ENCODE results near the gene VANGL1. TPM values are rescaled to one million over a fixed set of nuclear protein-coding genes. Genes with fewer than 3 reads are reported as not detected.

Gene VANGL1
- polyA plus RNA-seq, 1 experiment, result 7.8 TPM

DNA sequence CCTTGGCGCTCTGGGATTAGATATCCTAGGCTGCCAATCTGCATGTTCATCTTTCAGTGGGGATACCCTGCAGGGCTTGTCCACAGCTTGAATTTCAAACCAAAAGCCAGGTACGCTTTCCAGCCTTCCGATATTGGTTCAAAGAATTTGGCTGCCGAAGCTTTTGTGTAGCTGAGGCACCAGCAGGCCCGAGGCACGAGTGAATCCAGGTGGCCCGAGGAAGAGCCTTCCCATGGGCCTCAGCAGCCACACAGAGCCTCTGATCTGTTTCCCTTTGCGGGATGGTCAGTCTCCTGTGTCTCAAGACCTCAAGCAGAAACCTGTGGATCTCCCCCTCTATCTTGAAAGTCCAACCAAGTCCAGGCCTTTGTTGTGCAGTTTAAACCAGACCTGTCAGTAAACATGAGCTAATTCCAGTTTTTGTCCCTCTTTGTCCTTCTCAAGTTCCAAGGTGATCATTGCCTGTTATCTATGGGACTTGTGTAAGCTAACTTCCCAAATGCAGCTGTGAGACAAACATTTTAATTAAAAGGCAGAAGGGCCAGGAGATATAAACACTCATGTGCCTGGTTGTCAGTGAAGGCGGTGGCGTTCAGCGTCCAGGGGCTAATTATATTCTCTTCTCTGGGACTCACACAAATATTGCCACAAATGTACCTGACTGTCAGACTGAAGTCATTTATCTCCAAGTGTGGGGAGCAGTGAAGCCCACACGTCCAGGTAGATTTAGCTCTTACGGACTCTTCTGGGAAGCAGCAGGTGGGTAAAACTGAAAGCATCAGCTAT, 30.6 kb downstream of the VANGL1 start:
- TF ChIP-seq, protein P1, sequence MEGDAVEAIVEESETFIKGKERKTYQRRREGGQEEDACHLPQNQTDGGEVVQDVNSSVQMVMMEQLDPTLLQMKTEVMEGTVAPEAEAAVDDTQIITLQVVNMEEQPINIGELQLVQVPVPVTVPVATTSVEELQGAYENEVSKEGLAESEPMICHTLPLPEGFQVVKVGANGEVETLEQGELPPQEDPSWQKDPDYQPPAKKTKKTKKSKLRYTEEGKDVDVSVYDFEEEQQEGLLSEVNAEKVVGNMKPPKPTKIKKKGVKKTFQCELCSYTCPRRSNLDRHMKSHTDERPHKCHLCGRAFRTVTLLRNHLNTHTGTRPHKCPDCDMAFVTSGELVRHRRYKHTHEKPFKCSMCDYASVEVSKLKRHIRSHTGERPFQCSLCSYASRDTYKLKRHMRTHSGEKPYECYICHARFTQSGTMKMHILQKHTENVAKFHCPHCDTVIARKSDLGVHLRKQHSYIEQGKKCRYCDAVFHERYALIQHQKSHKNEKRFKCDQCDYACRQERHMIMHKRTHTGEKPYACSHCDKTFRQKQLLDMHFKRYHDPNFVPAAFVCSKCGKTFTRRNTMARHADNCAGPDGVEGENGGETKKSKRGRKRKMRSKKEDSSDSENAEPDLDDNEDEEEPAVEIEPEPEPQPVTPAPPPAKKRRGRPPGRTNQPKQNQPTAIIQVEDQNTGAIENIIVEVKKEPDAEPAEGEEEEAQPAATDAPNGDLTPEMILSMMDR (IDR thresholded peaks at IDR 0.05; ENCODE audit: low read depth, low read length), result no peak
- no peak overlapping the region for H3K27ac ChIP-seq (ENCODE audit: low read depth, low read length)
- peaks cover 7% of the 10 kb centered on the region; the same call in 1 of the 2 replicates for H3K9me3 ChIP-seq (ENCODE audit: control insufficient read depth, insufficient read depth, low read length)
- DNase-seq (ENCODE audit: low read depth, low spot score), result no peak
- H3K27me3 ChIP-seq (ENCODE audit: control insufficient read depth, insufficient read depth, low read length), result no peaks in the 10 kb centered on the region
- ChIA-PET CTCF (interaction anchor here (1.6 to 5.9 kb wide), 2 partner anchors 34 to 693 kb away, joined by 3 to 48 read pairs; no protein-coding TSS in a partner anchor), POLR2A (no interaction called here)
- no peak overlapping the region for H3K4me3 ChIP-seq (ENCODE audit: low read depth, low read length)

DNA sequence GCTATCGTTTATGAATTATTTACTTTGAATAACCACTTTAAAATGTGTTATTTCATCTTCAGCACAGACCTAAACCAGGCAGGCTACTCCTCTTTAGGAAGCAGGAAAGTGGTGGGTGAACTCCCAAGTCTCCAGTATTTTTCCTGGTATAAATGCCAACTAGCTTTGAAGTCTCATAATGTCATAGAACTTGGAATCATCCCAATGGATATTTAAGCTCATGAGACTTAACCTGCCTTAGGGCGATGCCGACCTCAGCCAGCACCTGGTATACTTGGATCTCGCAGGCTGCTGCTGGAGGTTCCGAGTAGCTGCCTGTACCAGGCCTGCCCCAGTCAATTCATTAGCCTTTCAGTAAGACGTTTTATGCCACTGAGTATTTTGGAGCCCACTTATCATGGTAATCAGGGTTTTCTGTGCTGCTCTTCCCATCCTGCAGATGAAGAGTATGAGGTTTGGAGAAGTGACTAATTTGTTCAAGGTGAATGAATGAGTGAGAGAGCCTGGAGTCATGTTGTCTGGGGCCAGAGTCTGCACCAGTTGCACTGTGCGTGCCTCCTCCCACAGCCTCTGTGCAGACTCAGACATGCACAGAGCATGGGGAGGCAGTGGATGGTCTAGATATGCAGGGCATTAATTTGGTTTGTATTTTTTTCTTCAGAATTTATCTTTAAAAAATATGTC, 34.9 kb downstream of the VANGL1 start:
- no peak for DNase-seq (ENCODE audit: low read depth, low spot score)
- POLR2A ChIA-PET, result no interaction called here
- no peaks in the 10 kb centered on the region for H3K9me3 ChIP-seq (ENCODE audit: control insufficient read depth, insufficient read depth, low read length)
- TF ChIP-seq, protein P1 (IDR thresholded peaks at IDR 0.05; ENCODE audit: low read depth, low read length), result no peak
- no peak overlapping the region for H3K27ac ChIP-seq (ENCODE audit: low read depth, low read length)
- CTCF ChIA-PET, result interaction anchor here (1.0 to 2.7 kb wide), 2 partner anchors 29 to 30 kb away, joined by 3 to 20 read pairs; no protein-coding TSS in a partner anchor
- H3K4me3 ChIP-seq (ENCODE audit: low read depth, low read length), result no peak overlapping the region
- no peaks in the 10 kb centered on the region for H3K27me3 ChIP-seq (ENCODE audit: control insufficient read depth, insufficient read depth, low read length)

DNA sequence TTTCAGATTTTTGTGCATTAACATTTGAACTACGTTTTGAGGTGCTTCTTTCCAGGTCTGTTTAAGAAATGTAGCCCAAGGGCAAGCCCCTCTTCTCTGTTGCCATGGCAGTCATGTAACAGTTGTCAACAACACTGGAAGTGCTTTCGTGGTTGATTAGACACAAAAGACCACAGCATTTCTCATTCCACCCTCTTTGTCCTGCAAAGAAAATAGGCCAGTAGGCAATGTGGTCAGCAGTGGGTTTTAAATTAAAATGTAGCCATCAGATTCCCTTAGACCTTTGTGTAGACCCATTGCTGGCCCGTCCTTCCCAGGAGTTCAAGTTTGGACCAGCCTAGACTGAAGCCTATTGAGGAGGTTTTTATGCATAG, 35.4 kb downstream of the VANGL1 start:
- ChIA-PET CTCF (no interaction called here), POLR2A (no interaction called here)
- no peak overlapping the region for H3K27ac ChIP-seq (ENCODE audit: low read depth, low read length)
- H3K4me3 ChIP-seq (ENCODE audit: low read depth, low read length), result no peak overlapping the region
- no peak for DNase-seq (ENCODE audit: low read depth, low spot score)
- H3K27me3 ChIP-seq (ENCODE audit: control insufficient read depth, insufficient read depth, low read length), result no peaks in the 10 kb centered on the region
- no peaks in the 10 kb centered on the region for H3K9me3 ChIP-seq (ENCODE audit: control insufficient read depth, insufficient read depth, low read length)
- TF ChIP-seq, protein P1 (IDR thresholded peaks at IDR 0.05; ENCODE audit: low read depth, low read length), result no peak

DNA sequence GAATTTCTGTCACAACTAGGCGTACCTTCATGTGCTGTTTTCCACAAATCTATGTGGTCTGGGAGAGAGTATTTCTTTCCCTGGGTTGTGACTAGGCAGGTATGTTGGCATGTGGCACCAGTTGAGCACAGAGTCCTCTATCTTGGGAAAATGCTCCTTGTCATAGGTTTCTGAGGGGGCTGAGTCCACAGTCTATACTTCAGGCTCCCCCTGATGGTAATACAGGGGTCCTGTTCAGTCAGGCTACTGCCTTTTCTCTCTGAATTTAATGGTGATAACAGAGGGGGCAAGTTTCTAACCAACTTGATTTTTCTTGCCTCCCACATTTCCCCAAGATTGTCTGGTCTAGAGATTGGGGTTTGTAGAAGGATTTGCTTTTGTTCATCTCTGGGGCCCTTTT, 35.8 kb downstream of the VANGL1 start:
- POLR2A ChIA-PET, result no interaction called here
- no peak for DNase-seq (ENCODE audit: low read depth, low spot score)
- TF ChIP-seq, protein P1 (IDR thresholded peaks at IDR 0.05; ENCODE audit: low read depth, low read length), result no peak
- H3K9me3 ChIP-seq (ENCODE audit: control insufficient read depth, insufficient read depth, low read length), result no peaks in the 10 kb centered on the region
- no peaks in the 10 kb centered on the region for H3K27me3 ChIP-seq (ENCODE audit: control insufficient read depth, insufficient read depth, low read length)
- H3K27ac ChIP-seq (ENCODE audit: low read depth, low read length), result no peak overlapping the region
- CTCF ChIA-PET, result interaction anchor here (3.6 kb wide), 1 partner anchor 29 kb away, joined by 26 read pairs; no protein-coding TSS in a partner anchor
- no peak overlapping the region for H3K4me3 ChIP-seq (ENCODE audit: low read depth, low read length)

- CTCF ChIA-PET, result interaction anchor here (3.6 kb wide), 1 partner anchor 28 kb away, joined by 26 read pairs; no protein-coding TSS in a partner anchor
- H3K27me3 ChIP-seq (ENCODE audit: control insufficient read depth, insufficient read depth, low read length), result no peaks in the 10 kb centered on the region
- no peak overlapping the region for H3K27ac ChIP-seq (ENCODE audit: low read depth, low read length)
- TF ChIP-seq, protein P1 (IDR thresholded peaks at IDR 0.05; ENCODE audit: low read depth, low read length), result no peak
- no peak for DNase-seq (ENCODE audit: low read depth, low spot score)
- POLR2A ChIA-PET, result interaction anchor here (0.6 to 1.5 kb wide), 2 partner anchors 9 to 21 kb away, joined by 3 to 14 read pairs; no protein-coding TSS in a partner anchor
- H3K9me3 ChIP-seq (ENCODE audit: control insufficient read depth, insufficient read depth, low read length), result no peaks in the 10 kb centered on the region
- H3K4me3 ChIP-seq (ENCODE audit: low read depth, low read length), result no peak overlapping the region
Measured at GRCh38 chr1:115678141-115678540, 36.4 kb downstream of the VANGL1 start.

All from AG04450 (cell line).